Measurements from ENCODE around the gene TMEM250.

DNA sequence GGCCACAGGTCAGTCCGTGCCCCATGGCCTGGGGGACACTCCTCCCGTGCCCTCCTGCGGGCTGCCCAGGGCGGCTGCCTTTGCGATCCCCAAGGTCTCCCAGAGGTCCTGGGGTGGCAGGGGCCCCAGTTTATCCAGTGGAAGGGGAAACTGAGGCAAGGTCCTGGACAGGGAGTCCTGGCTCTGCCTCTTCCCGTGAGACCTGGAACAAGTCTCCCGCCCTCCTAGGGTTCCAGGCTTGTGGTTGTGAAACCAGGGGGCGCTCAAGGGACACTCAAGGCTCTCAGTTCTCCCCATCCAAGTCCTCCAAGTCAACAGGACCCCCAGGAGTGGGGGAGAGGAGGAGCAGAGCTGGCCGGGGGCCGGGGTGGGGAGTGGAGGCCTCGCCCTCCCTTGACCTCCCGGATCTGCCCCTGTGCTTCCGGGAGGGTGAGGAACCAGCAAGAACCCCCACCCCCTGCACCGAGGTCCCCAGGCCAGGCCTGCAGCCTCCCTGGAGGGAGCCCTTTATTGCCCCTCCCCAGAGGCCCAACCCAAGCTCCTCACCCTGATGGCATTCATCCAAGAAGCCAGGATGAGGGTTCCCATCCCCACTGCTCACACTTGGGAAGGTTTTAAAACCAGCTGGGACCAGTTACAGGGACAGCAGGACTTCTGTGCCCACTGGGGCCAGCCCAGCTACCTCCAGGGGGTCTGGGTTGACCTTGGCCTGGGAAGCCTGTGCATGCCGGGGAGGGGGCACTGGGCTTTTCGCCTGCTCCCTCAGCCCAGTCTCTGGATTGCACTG lies 24.7 kb upstream of the TMEM250 start:
- TF ChIP-seq SUZ12 (IDR thresholded peaks at IDR 0.05) (no peak), BHLHE40 (IDR thresholded peaks at IDR 0.05; ENCODE audit: borderline replicate concordance) (no peak), SP1 (IDR thresholded peaks at IDR 0.05) (no peak), CTBP1 (IDR thresholded peaks at IDR 0.05; ENCODE audit: borderline replicate concordance) (no peak), FOXM1 (IDR thresholded peaks at IDR 0.05; ENCODE audit: borderline replicate concordance) (no peak), ARNT (IDR thresholded peaks at IDR 0.05) (no peak), FOXA1 (IDR thresholded peaks at IDR 0.05) (no peak), LEF1 (IDR thresholded peaks at IDR 0.05; ENCODE audit: borderline replicate concordance) (no peak), ELF4 (IDR thresholded peaks at IDR 0.05) (no peak), TARDBP (IDR thresholded peaks at IDR 0.05) (no peak), FOXK2 (IDR thresholded peaks at IDR 0.05) (no peak)
- TF ChIP-seq, protein P1, sequence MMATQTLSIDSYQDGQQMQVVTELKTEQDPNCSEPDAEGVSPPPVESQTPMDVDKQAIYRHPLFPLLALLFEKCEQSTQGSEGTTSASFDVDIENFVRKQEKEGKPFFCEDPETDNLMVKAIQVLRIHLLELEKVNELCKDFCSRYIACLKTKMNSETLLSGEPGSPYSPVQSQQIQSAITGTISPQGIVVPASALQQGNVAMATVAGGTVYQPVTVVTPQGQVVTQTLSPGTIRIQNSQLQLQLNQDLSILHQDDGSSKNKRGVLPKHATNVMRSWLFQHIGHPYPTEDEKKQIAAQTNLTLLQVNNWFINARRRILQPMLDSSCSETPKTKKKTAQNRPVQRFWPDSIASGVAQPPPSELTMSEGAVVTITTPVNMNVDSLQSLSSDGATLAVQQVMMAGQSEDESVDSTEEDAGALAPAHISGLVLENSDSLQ (IDR thresholded peaks at IDR 0.05) = no peak

Measured in HEK293T (cell line).